HepG2 (cell line): ENCODE results near the gene ADGRB3. TPM values are rescaled to one million over a fixed set of nuclear protein-coding genes. Genes with fewer than 3 reads are reported as not detected.

ENCODE experiments used
- ADNP ChIP-seq: sonication (generic); formaldehyde crosslinking; IDR thresholded peaks from 2 replicates; pipeline ENCODE4 v1.4.0; 2020; ENCODE audit warnings: missing genetic modification reagents
- AGO2 ChIP-seq: fragments of 200-400 bp; formaldehyde crosslinking; optimal IDR thresholded peaks from 2 replicates; pipeline ENCODE3; 2017; ENCODE audit warnings: mild to moderate bottlenecking, low read depth, low read length, moderate library complexity
- ARNT2 ChIP-seq: sonication (generic); formaldehyde crosslinking; IDR thresholded peaks from 2 replicates; pipeline ENCODE4 v1.8.0; 2022; ENCODE audit warnings: mild to moderate bottlenecking, low read depth, missing genetic modification reagents, moderate library complexity
- ASH2L ChIP-seq: fragments of 300-600, 200-600 bp; sonication (generic); IDR thresholded peaks from 2 replicates; pipeline ENCODE4 v1.7.0; 2017; ENCODE audit warnings: low read depth, mild to moderate bottlenecking, moderate library complexity, mixed read lengths, low read length; ENCODE audit not compliant: insufficient read length
- ATF7-NPFF ChIP-seq: sonication (generic); formaldehyde crosslinking; IDR thresholded peaks from 2 replicates; pipeline ENCODE4 v1.8.1; 2023; ENCODE audit warnings: mild to moderate bottlenecking, low read depth, missing genetic modification reagents, moderate library complexity
- DMAP1 ChIP-seq: IDR thresholded peaks from 2 replicates; pipeline ENCODE4 v1.6.1; 2016
- FOXA3 ChIP-seq: IDR thresholded peaks from 2 replicates; pipeline ENCODE4 v1.6.1; 2016; ENCODE audit warnings: missing genetic modification reagents, missing compliant biosample characterization
- FOXJ3 ChIP-seq: sonication (generic); formaldehyde crosslinking; IDR thresholded peaks from 2 replicates; pipeline ENCODE4 v1.4.0; 2020; ENCODE audit warnings: missing genetic modification reagents, mild to moderate bottlenecking, borderline replicate concordance
- KDM5B ChIP-seq: sonication (generic); formaldehyde crosslinking; IDR thresholded peaks from 2 replicates; pipeline ENCODE4 v1.4.0; 2020; ENCODE audit warnings: missing genetic modification reagents, mild to moderate bottlenecking, borderline replicate concordance
- MATR3 ChIP-seq: sonication (generic); formaldehyde crosslinking; IDR thresholded peaks from 2 replicates; pipeline ENCODE4 v1.4.0; 2020; ENCODE audit warnings: missing genetic modification reagents
- MED13 ChIP-seq: sonication (generic); formaldehyde crosslinking; IDR thresholded peaks from 2 replicates; pipeline ENCODE4 v1.5.0; 2020; ENCODE audit warnings: missing genetic modification reagents
- RXRB ChIP-seq: IDR thresholded peaks from 2 replicates; pipeline ENCODE4 v1.6.1; 2016; ENCODE audit warnings: borderline replicate concordance, missing genetic modification reagents, missing compliant biosample characterization
- SNAI1 ChIP-seq: sonication (generic); formaldehyde crosslinking; IDR thresholded peaks from 2 replicates; pipeline ENCODE4 v1.5.0; 2020; ENCODE audit warnings: mild to moderate bottlenecking, missing genetic modification reagents, borderline replicate concordance
- ZFAT ChIP-seq: sonication (generic); formaldehyde crosslinking; conservative IDR thresholded peaks from 2 replicates; pipeline ENCODE4 v1.8.1; 2023; ENCODE audit warnings: missing genetic modification reagents, inconsistent platforms
- ZNF143 ChIP-seq: sonication (generic); formaldehyde crosslinking; IDR thresholded peaks from 2 replicates; pipeline ENCODE4 v1.4.0; 2020; ENCODE audit warnings: missing genetic modification reagents
- ZNF232 ChIP-seq: sonication (generic); formaldehyde crosslinking; IDR thresholded peaks from 2 replicates; pipeline ENCODE4 v1.4.0; 2020; ENCODE audit warnings: missing genetic modification reagents, borderline replicate concordance
- ZNF331 ChIP-seq: sonication (generic); formaldehyde crosslinking; IDR thresholded peaks from 2 replicates; pipeline ENCODE4 v1.4.0; 2020; ENCODE audit warnings: missing genetic modification reagents
- ZNF335 ChIP-seq: sonication (generic); formaldehyde crosslinking; IDR thresholded peaks from 2 replicates; pipeline ENCODE4 v1.4.0; 2020; ENCODE audit warnings: missing genetic modification reagents
- ZNF570 ChIP-seq: sonication (generic); formaldehyde crosslinking; IDR thresholded peaks from 2 replicates; pipeline ENCODE4 v1.4.0; 2020; ENCODE audit warnings: mild to moderate bottlenecking, missing genetic modification reagents, borderline replicate concordance
- ZNF577 ChIP-seq: sonication (generic); formaldehyde crosslinking; IDR thresholded peaks from 2 replicates; pipeline ENCODE4 v1.4.0; 2020; ENCODE audit warnings: mild to moderate bottlenecking, low read depth, missing genetic modification reagents, borderline replicate concordance
- ZNF589 ChIP-seq: sonication (generic); formaldehyde crosslinking; conservative IDR thresholded peaks from 2 replicates; pipeline ENCODE4 v1.8.0; 2022; ENCODE audit warnings: mild to moderate bottlenecking, moderate library complexity, missing genetic modification reagents
- ZNF644 ChIP-seq: IDR thresholded peaks from 2 replicates; pipeline ENCODE4 v1.6.1; 2016; ENCODE audit warnings: low read depth
- ZNF7 ChIP-seq: IDR thresholded peaks from 2 replicates; pipeline ENCODE4 v1.6.1; 2016; ENCODE audit warnings: missing biosample characterization, missing genetic modification reagents
- ZNF761 ChIP-seq: sonication (generic); formaldehyde crosslinking; conservative IDR thresholded peaks from 2 replicates; pipeline ENCODE4 v1.4.0; 2020; ENCODE audit warnings: mild to moderate bottlenecking, missing genetic modification reagents
- ZNF782 ChIP-seq: sonication (generic); formaldehyde crosslinking; IDR thresholded peaks from 2 replicates; pipeline ENCODE4 v1.4.0; 2020; ENCODE audit warnings: missing genetic modification reagents, mild to moderate bottlenecking, borderline replicate concordance
- ZNF790 ChIP-seq: sonication (generic); formaldehyde crosslinking; IDR thresholded peaks from 2 replicates; pipeline ENCODE4 v1.8.0; 2022; ENCODE audit warnings: missing genetic modification reagents, mild to moderate bottlenecking, borderline replicate concordance
- ZNF792 ChIP-seq: IDR thresholded peaks from 2 replicates; pipeline ENCODE4 v1.6.1; 2016
- polyA plus RNA-seq, 8 experiments: library from polyadenylated mRNA; depleted of rRNA in 3 of 8; stranded (reverse) in 7 of 8; unstranded in 1 of 8; fragments of >200 nt; fragmentation: Illumina TruSeq in 4 of 8; extraction: Trizol in 4 of 8; gene quantifications; 2 replicates each; pipeline versions ENCODE4 v1.2.1 to v1.2.3, GENCODE V29; 2011 to 2016; ENCODE audit warnings: low read depth in 4 of 8, missing spikeins in 1 of 8, mixed read lengths in 1 of 8; ENCODE audit not compliant: insufficient read depth in 1 of 8
- total RNA-seq, 5 experiments: library from RNA; depleted of rRNA; stranded (reverse); fragments of >200 nt; fragmentation: Illumina TruSeq; extraction: Trizol; gene quantifications; 2 replicates each; pipeline ENCODE4 v1.2.3, GENCODE V29; 2016; ENCODE audit warnings: low read depth in 1 of 5
- TF ChIP-seq, protein P1 (sequence below): sonication (generic); formaldehyde crosslinking; conservative IDR thresholded peaks from 2 replicates; pipeline ENCODE4 v1.4.0; 2020; ENCODE audit warnings: missing genetic modification reagents
- TF ChIP-seq, protein P2 (sequence below): IDR thresholded peaks from 2 replicates; pipeline ENCODE4 v1.6.1; 2016; ENCODE audit warnings: missing compliant biosample characterization, missing genetic modification reagents, borderline replicate concordance
- TF ChIP-seq, protein P3 (sequence below): sonication (generic); formaldehyde crosslinking; IDR thresholded peaks from 2 replicates; pipeline ENCODE4 v1.5.0; 2020; ENCODE audit warnings: mild to moderate bottlenecking, missing genetic modification reagents, moderate library complexity

ADGRB3 gene
- total and polyA plus RNA-seq, 2 of the 13 experiments (the other 11 are each of a cell fraction or from before 2014, with no cell fraction given) = not detected

DNA sequence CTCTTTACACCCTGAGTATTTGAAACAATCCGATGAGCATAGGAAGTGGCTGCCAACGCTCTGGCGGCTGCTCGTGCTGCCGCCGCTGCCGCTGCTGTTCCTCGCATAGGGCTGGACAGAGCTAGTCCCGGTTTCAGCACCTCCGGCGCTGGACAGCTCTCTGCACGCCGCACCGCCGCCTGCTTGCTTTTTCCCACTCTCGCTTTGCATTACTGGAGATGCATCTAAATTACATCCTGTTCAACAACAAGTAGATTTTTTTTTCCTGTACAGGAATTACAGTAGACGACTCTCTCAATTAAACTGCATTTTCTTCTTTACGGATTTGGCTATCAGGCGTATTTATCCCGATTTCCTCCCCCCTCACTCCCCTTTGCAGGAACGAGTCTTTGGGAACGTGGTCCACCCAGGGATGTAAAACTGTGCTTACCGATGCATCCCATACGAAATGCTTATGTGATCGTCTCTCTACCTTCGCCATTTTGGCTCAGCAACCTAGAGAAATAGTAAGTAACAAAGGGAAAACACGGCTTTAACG is 597.9 kb downstream of the ADGRB3 start (continued):
- TF ChIP-seq, protein P1, sequence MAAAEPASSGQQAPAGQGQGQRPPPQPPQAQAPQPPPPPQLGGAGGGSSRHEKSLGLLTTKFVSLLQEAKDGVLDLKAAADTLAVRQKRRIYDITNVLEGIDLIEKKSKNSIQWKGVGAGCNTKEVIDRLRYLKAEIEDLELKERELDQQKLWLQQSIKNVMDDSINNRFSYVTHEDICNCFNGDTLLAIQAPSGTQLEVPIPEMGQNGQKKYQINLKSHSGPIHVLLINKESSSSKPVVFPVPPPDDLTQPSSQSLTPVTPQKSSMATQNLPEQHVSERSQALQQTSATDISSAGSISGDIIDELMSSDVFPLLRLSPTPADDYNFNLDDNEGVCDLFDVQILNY = peak; percentile 94
- TF ChIP-seq ZNF761 (CRISPR knock-in tag) = peak; percentile 89; the same call in 1 of the 2 replicates
- peak; percentile 81; the same call in 1 of the 2 replicates for TF ChIP-seq ZNF589 (CRISPR knock-in tag)
- TF ChIP-seq ZNF331 (CRISPR knock-in tag) = peak; percentile 98
- peak; percentile 94 for TF ChIP-seq ARNT2 (CRISPR knock-in tag)
- no peak for TF ChIP-seq MATR3 (CRISPR knock-in tag)
- TF ChIP-seq ZNF7 (CRISPR knock-in tag) = peak; percentile 81
- TF ChIP-seq, protein P2, sequence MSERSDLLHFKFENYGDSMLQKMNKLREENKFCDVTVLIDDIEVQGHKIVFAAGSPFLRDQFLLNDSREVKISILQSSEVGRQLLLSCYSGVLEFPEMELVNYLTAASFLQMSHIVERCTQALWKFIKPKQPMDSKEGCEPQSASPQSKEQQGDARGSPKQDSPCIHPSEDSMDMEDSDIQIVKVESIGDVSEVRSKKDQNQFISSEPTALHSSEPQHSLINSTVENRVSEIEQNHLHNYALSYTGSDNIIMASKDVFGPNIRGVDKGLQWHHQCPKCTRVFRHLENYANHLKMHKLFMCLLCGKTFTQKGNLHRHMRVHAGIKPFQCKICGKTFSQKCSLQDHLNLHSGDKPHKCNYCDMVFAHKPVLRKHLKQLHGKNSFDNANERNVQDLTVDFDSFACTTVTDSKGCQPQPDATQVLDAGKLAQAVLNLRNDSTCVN (CRISPR knock-in tag) = peak; percentile 97
- peak; percentile 94 for TF ChIP-seq MED13 (CRISPR knock-in tag)
- TF ChIP-seq FOXJ3 (CRISPR knock-in tag) = peak; percentile 60; the same call in 1 of the 2 replicates
- TF ChIP-seq KDM5B (CRISPR knock-in tag) = peak; percentile 89
- peak; percentile 98 for TF ChIP-seq ZNF782 (CRISPR knock-in tag)
- TF ChIP-seq AGO2 = no peak
- peak; percentile 99 for TF ChIP-seq ZNF232
- TF ChIP-seq ZNF335 (CRISPR knock-in tag) = peak; percentile 95
- TF ChIP-seq ADNP (CRISPR knock-in tag) = no peak
- no peak for TF ChIP-seq ZNF570 (CRISPR knock-in tag)
- TF ChIP-seq SNAI1 (CRISPR knock-in tag) = peak; percentile 93
- peak; percentile 97; the same call in 1 of the 2 replicates for TF ChIP-seq ZNF790 (CRISPR knock-in tag)
- peak; percentile 66; the same call in 1 of the 2 replicates for TF ChIP-seq FOXA3
- TF ChIP-seq RXRB = peak; percentile 87
- 0 out of 2 replicates have a peak, but pooled peaks have one; percentile 57 for TF ChIP-seq ZNF577 (CRISPR knock-in tag)
- TF ChIP-seq ZNF644 = peak; percentile 85
- TF ChIP-seq ZNF143 (CRISPR knock-in tag) = peak; percentile 54
- TF ChIP-seq ATF7-NPFF (CRISPR knock-in tag) = peak; percentile 95
- TF ChIP-seq ZFAT (CRISPR knock-in tag) = peak; percentile 83
- TF ChIP-seq ZNF792 (CRISPR knock-in tag) = peak; percentile 98
- TF ChIP-seq DMAP1 (CRISPR knock-in tag) = 0 out of 2 replicates have a peak, but pooled peaks have one; percentile 25
- no peak for TF ChIP-seq ASH2L
- TF ChIP-seq, protein P3, sequence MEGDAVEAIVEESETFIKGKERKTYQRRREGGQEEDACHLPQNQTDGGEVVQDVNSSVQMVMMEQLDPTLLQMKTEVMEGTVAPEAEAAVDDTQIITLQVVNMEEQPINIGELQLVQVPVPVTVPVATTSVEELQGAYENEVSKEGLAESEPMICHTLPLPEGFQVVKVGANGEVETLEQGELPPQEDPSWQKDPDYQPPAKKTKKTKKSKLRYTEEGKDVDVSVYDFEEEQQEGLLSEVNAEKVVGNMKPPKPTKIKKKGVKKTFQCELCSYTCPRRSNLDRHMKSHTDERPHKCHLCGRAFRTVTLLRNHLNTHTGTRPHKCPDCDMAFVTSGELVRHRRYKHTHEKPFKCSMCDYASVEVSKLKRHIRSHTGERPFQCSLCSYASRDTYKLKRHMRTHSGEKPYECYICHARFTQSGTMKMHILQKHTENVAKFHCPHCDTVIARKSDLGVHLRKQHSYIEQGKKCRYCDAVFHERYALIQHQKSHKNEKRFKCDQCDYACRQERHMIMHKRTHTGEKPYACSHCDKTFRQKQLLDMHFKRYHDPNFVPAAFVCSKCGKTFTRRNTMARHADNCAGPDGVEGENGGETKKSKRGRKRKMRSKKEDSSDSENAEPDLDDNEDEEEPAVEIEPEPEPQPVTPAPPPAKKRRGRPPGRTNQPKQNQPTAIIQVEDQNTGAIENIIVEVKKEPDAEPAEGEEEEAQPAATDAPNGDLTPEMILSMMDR (CRISPR knock-in tag) = no peak
